ENCODE results near the gene BCL2L2. TPM values are rescaled to one million over a fixed set of nuclear protein-coding genes. Genes with fewer than 3 reads are reported as not detected.

Gene BCL2L2
- total RNA-seq: 19.7 and 27.3 TPM in 2 replicates

GRCh38 chr14:23306412-23307145 lies at the start of gene BCL2L2:
Gene BCL2L2 (plus strand): TSS chr14:23306833. CDS start chr14:23307768, 935 bp downstream.

GRCh38 chr14:23286020-23286901 lies 20.4 kb upstream of the BCL2L2 start, which contains the start of gene HOMEZ:
Gene HOMEZ (minus strand): TSS chr14:23286132. CDS start chr14:23285952, 180 bp downstream.

GRCh38 chr14:23302290-23303225 lies 4.1 kb upstream of the BCL2L2 start, which contains the start of gene PPP1R3E:
Gene PPP1R3E (minus strand): TSS chr14:23302859. CDS start chr14:23302576, 283 bp downstream.

GRCh38 chr14:23320584-23321571 lies 14.2 kb downstream of the BCL2L2 start, which contains the start of gene PABPN1:
Gene PABPN1 (plus strand): TSS chr14:23321457. CDS start chr14:23321470, 13 bp downstream.

GRCh38 chr14:23352506-23353432 lies 46.1 kb downstream of the BCL2L2 start, which contains the start of gene SLC22A17:
Gene SLC22A17 (minus strand): TSS chr14:23352887.

Other genes with a start within 250 kb of the BCL2L2 start
- gene CDH24, start 249.3 kb upstream of the BCL2L2 start, total RNA-seq: 6.1 and 12.2 TPM in 2 replicates
- gene ACIN1, start 211.7 kb upstream of the BCL2L2 start, total RNA-seq: 64.9 and 97.8 TPM in 2 replicates
- 40.9 and 50.7 TPM in 2 replicates for gene C14orf119, start 211.3 kb upstream of the BCL2L2 start, total RNA-seq
- 0.11 and 0.25 TPM in 2 replicates for gene CIROP, start 201.8 kb upstream of the BCL2L2 start, total RNA-seq
- gene CEBPE, start 187.6 kb upstream of the BCL2L2 start, total RNA-seq: not detected in 2 replicates
- 21.5 and 26.0 TPM in 2 replicates for gene SLC7A8, start 123.2 kb upstream of the BCL2L2 start, total RNA-seq
- not detected in 2 replicates for gene RNF212B, start 68.9 kb upstream of the BCL2L2 start, total RNA-seq
- gene HOMEZ, start 20.7 kb upstream of the BCL2L2 start, total RNA-seq: 3.0 and 6.5 TPM in 2 replicates
- 2.9 and 4.2 TPM in 2 replicates for gene PPP1R3E, start 4.0 kb upstream of the BCL2L2 start, total RNA-seq
- 105 and 119 TPM in 2 replicates for gene PABPN1, start 14.6 kb downstream of the BCL2L2 start, total RNA-seq
- gene SLC22A17, start 46.1 kb downstream of the BCL2L2 start, total RNA-seq: 8.1 and 36.4 TPM in 2 replicates
- gene EFS, start 58.3 kb downstream of the BCL2L2 start, total RNA-seq: 5.5 and 7.6 TPM in 2 replicates
- gene IL25, start 66.0 kb downstream of the BCL2L2 start, total RNA-seq: not detected in 2 replicates
- gene CMTM5, start 70.2 kb downstream of the BCL2L2 start, total RNA-seq: 0.22 and 0.50 TPM in 2 replicates
- not detected in 2 replicates for gene MYH6, start 101.4 kb downstream of the BCL2L2 start, total RNA-seq
- gene MYH7, start 128.8 kb downstream of the BCL2L2 start, total RNA-seq: not detected in 2 replicates
- 55.2 and 67.5 TPM in 2 replicates for gene NGDN, start 162.9 kb downstream of the BCL2L2 start, total RNA-seq
- 0.11 and 0.62 TPM in 2 replicates for gene ZFHX2, start 244.9 kb downstream of the BCL2L2 start, total RNA-seq
- 14.5 and 20.6 TPM in 2 replicates for gene THTPA, start 249.4 kb downstream of the BCL2L2 start, total RNA-seq